CD14-positive monocyte (primary cell): ENCODE measurements around the gene WDR91. TPM values are rescaled to one million over a fixed set of nuclear protein-coding genes. Genes with fewer than 3 reads are reported as not detected.

Experiments used
- DNase-seq, 3 donors: peaks; one replicate each; pipeline ENCODE4 v3.0.0-alpha.2; 2011 to 2022
- H2AFZ ChIP-seq: 2 replicates; pipeline ENCODE4 v1.6.0; 2012; ENCODE audit warnings: mild to moderate bottlenecking, low read depth, low read length, inconsistent platforms; ENCODE audit not compliant: insufficient read depth, poor library complexity, severe bottlenecking
- H3K27ac ChIP-seq, 2 donors: 1 replicate in 1 of 2; 2 replicates in 1 of 2; pipeline ENCODE4 v1.5.1; 2012 to 2013; ENCODE audit warnings: low read length in 2 of 2, control low read depth in 1 of 2, inconsistent platforms in 1 of 2, low read depth in 1 of 2, mild to moderate bottlenecking in 1 of 2
- H3K27me3 ChIP-seq, 2 donors: one replicate each; pipeline versions ENCODE4 v1.6.0 to v1.6.1; 2011 to 2013; ENCODE audit warnings: low read length in 2 of 2; ENCODE audit not compliant: control insufficient read depth in 2 of 2, insufficient read depth in 2 of 2
- H3K36me3 ChIP-seq, 2 donors: replicated peaks in 1 of 2; 1 replicate in 1 of 2; 2 replicates in 1 of 2; pipeline versions ENCODE4 v1.5.1 to v1.6.1; 2012 to 2013; ENCODE audit warnings: low read length in 2 of 2, control low read depth in 1 of 2, inconsistent platforms in 1 of 2, mild to moderate bottlenecking in 1 of 2; ENCODE audit not compliant: insufficient read depth in 2 of 2, control insufficient read depth in 1 of 2
- H3K4me1 ChIP-seq, 2 donors: 1 replicate in 1 of 2; 2 replicates in 1 of 2; pipeline versions ENCODE4 v1.5.1 to v1.6.1; 2012 to 2013; ENCODE audit warnings: low read length in 2 of 2, control low read depth in 1 of 2, inconsistent platforms in 1 of 2, mild to moderate bottlenecking in 1 of 2, moderate library complexity in 1 of 2; ENCODE audit not compliant: insufficient read depth in 2 of 2, control insufficient read depth in 1 of 2
- H3K4me2 ChIP-seq: replicated peaks from 2 replicates; pipeline ENCODE3; 2012; ENCODE audit warnings: low read length, moderate library complexity, mild to moderate bottlenecking; ENCODE audit not compliant: poor library complexity, severe bottlenecking; ENCODE audit errors: extremely low read depth
- H3K4me3 ChIP-seq, 3 experiments: fragments of 200-600 bp in 1 of 3; sonication (generic) in 1 of 3; replicated peaks in 1 of 3; 1 replicate in 2 of 3; 2 replicates in 1 of 3; pipeline ENCODE4 v1.5.1; 2011 to 2013; ENCODE audit warnings: low read length in 3 of 3, mild to moderate bottlenecking in 3 of 3, control low read depth in 2 of 3, low read depth in 2 of 3, inconsistent platforms in 1 of 3, moderate library complexity in 1 of 3
- H3K79me2 ChIP-seq: 2 replicates; pipeline ENCODE4 v1.6.0; 2012; ENCODE audit warnings: mild to moderate bottlenecking, control low read depth, inconsistent platforms, low read length, moderate library complexity; ENCODE audit not compliant: insufficient read depth
- H3K9ac ChIP-seq: 2 replicates; pipeline ENCODE4 v1.6.0; 2017; ENCODE audit warnings: low read length, mild to moderate bottlenecking; ENCODE audit not compliant: insufficient read depth, poor library complexity, severe bottlenecking
- H3K9me3 ChIP-seq, 2 donors: replicated peaks in 1 of 2; 1 replicate in 1 of 2; 2 replicates in 1 of 2; pipeline versions ENCODE4 v1.5.1 to v1.6.1; 2012 to 2013; ENCODE audit warnings: low read length in 2 of 2, control low read depth in 1 of 2; ENCODE audit not compliant: control insufficient read depth in 1 of 2, insufficient read depth in 1 of 2
- H4K20me1 ChIP-seq: 2 replicates; pipeline ENCODE4 v1.6.0; 2012; ENCODE audit warnings: mild to moderate bottlenecking, low read length, control low read depth, moderate library complexity; ENCODE audit not compliant: insufficient read depth
- H3K27ac Mint-ChIP-seq, 7 donors: one replicate each; pipeline ENCODE4 v1.8.0; 2020; ENCODE audit warnings: mild to moderate bottlenecking in 7 of 7, mixed read lengths in 7 of 7, moderate library complexity in 6 of 7, inconsistent platforms in 2 of 7
- H3K27me3 Mint-ChIP-seq, 3 donors: one replicate each; pipeline ENCODE4 v1.8.0; 2021 to 2022; ENCODE audit warnings: low read depth in 3 of 3, mild to moderate bottlenecking in 3 of 3, mixed read lengths in 3 of 3, moderate library complexity in 3 of 3, inconsistent platforms in 1 of 3
- H3K36me3 Mint-ChIP-seq, 2 donors: one replicate each; pipeline ENCODE4 v1.8.0; 2020; ENCODE audit warnings: mixed read lengths in 2 of 2, inconsistent platforms in 1 of 2, mild to moderate bottlenecking in 1 of 2
- H3K4me1 Mint-ChIP-seq: one replicate; pipeline ENCODE4 v1.8.0; 2020; ENCODE audit warnings: mild to moderate bottlenecking, mixed read lengths
- H3K4me3 Mint-ChIP-seq, 2 donors: one replicate each; pipeline ENCODE4 v1.8.0; 2020; ENCODE audit warnings: mild to moderate bottlenecking in 2 of 2, mixed read lengths in 2 of 2, moderate library complexity in 1 of 2
- H3K9me3 Mint-ChIP-seq, 7 donors: one replicate each; pipeline ENCODE4 v1.8.0; 2020 to 2022; ENCODE audit warnings: mixed read lengths in 7 of 7, mild to moderate bottlenecking in 6 of 7, moderate library complexity in 6 of 7, inconsistent platforms in 2 of 7
- CTCF ChIP-seq: fragments of 200-600 bp; IDR thresholded peaks from one replicate; pipeline ENCODE4 v1.8.0; 2022; ENCODE audit warnings: antibody characterized with exemption, mild to moderate bottlenecking
- WGBS: methylation state at CpG from one replicate; pipeline ENCODE4 v1.1.5; 2013; ENCODE audit warnings: missing lambda C conversion rate; ENCODE audit not compliant: insufficient coverage; 5-methylcytosine and 5-hydroxymethylcytosine counted together
- intact Hi-C, 2 donors: fragments of 100-400 bp; cut with micrococcal nuclease; formaldehyde crosslinking; loops; one replicate each; pipeline versions ENCODE4 v1.15.0 to v1.15.1; 2023
- polyA plus RNA-seq, 3 donors: library from polyadenylated mRNA; depleted of rRNA in 1 of 3; unstranded in 2 of 3; stranded (reverse) in 1 of 3; fragments of 300-500 nt in 2 of 3; fragments of >200 nt in 1 of 3; fragmentation: Illumina TruSeq in 2 of 3; gene quantifications; 1 replicate in 2 of 3; 2 replicates in 1 of 3; pipeline ENCODE4 v1.2.3, GENCODE V29; 2012 to 2021

WDR91 gene
- polyA plus RNA-seq, 3 donors = 2.5 to 35.0 (median 3.9) TPM

- intact Hi-C loops = no loop called here
Measured at GRCh38 chr7:135183478-135183877, 27.8 kb downstream of the WDR91 start.

GRCh38 chr7:135181929-135182678, 29.2 kb downstream of the WDR91 start:
- H3K27ac Mint-ChIP-seq = no peak overlapping the region
- no peak overlapping the region for H3K9ac ChIP-seq
- H4K20me1 ChIP-seq = no peaks in the 10 kb centered on the region
- no peaks in the 10 kb centered on the region for H3K79me2 ChIP-seq
- H3K4me1 ChIP-seq = no peaks in the 10 kb centered on the region
- no peak overlapping the region for H2AFZ ChIP-seq
- TF ChIP-seq CTCF = no peak
- H3K36me3 ChIP-seq = peaks cover 43 to 63% of the 10 kb centered on the region in 2 donors
- peaks cover 56 to 59% of the 10 kb centered on the region in 2 donors for H3K36me3 Mint-ChIP-seq
- H3K27me3 ChIP-seq = no peaks in the 10 kb centered on the region
- H3K27ac ChIP-seq = no peak overlapping the region
- H3K4me3 Mint-ChIP-seq = no peak overlapping the region
- H3K9me3 Mint-ChIP-seq = peaks cover 33 to 58% (median 48%) of the 10 kb centered on the region in 7 donors
- peaks cover 45% of the 10 kb centered on the region in 2 donors for H3K9me3 ChIP-seq
- DNase-seq = no peak
- no peaks in the 10 kb centered on the region for H3K4me1 Mint-ChIP-seq
- intact Hi-C loops = no loop called here
- peak overlapping the region in 1 of 3 experiments; percentile 2 for H3K4me3 ChIP-seq
- H3K4me2 ChIP-seq = no peak overlapping the region
- H3K27me3 Mint-ChIP-seq = peaks cover 0 to 2% (median 0%) of the 10 kb centered on the region in 3 donors
- 97% methylated on average over 30 of the region's 31 CpGs for WGBS

More at GRCh38 chr7:135183478-135183877, 27.8 kb downstream of the WDR91 start:
- DNase-seq = no peak
- peaks cover 56 to 76% of the 10 kb centered on the region in 2 donors for H3K36me3 ChIP-seq
- no peaks in the 10 kb centered on the region for H4K20me1 ChIP-seq
- no peak overlapping the region for H3K27ac ChIP-seq
- no peaks in the 10 kb centered on the region for H3K4me1 ChIP-seq
- no peaks in the 10 kb centered on the region for H3K79me2 ChIP-seq
- no peak overlapping the region for H3K9ac ChIP-seq
- H2AFZ ChIP-seq = no peak overlapping the region
- H3K9me3 ChIP-seq = peaks cover 45% of the 10 kb centered on the region in 2 donors
- no peak overlapping the region for H3K4me3 Mint-ChIP-seq
- no peak overlapping the region for H3K4me2 ChIP-seq
- H3K9me3 Mint-ChIP-seq = peaks cover 33 to 58% (median 48%) of the 10 kb centered on the region in 7 donors
- no peaks in the 10 kb centered on the region for H3K27me3 ChIP-seq
- H3K27ac Mint-ChIP-seq = peak overlapping the region in 1 of 7 donors; percentile 42
- no peak overlapping the region for H3K4me3 ChIP-seq
- no peaks in the 10 kb centered on the region for H3K4me1 Mint-ChIP-seq
- TF ChIP-seq CTCF = no peak
- 100% methylated on average over 3 of the region's 7 CpGs for WGBS
- H3K27me3 Mint-ChIP-seq = peaks cover 0 to 2% (median 0%) of the 10 kb centered on the region in 3 donors
- H3K36me3 Mint-ChIP-seq = peaks cover 70 to 72% of the 10 kb centered on the region in 2 donors
